ENCODE measurements around the gene COPB2.

Gene COPB2

DNA sequence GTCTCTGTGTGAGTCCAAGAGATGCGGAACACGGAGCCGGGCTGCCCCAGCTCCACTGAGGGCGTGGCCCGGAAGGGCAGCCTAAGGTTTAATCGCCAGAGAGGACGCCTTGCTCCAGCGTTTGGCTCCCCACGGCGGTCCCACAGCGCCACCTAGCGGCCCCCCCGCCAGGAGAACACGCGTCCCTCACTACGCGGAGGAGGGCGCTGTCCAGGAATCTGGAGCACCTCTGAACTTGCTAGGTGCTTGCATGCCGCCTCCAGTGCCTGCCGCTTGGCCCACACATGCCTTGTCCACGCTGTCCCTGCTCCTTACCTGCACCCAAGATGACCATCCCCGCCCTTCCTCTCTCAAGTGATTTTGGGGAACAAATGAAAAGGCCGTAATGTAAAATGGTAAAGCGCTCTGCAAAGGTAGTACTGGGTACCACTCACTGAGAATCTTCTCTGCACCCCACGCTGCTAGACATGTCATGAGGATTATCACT is 60.0 kb downstream of the COPB2 start:
- H3K4me3 ChIP-seq (ENCODE audit: low read depth, low read length) = no peak overlapping the region

DNA sequence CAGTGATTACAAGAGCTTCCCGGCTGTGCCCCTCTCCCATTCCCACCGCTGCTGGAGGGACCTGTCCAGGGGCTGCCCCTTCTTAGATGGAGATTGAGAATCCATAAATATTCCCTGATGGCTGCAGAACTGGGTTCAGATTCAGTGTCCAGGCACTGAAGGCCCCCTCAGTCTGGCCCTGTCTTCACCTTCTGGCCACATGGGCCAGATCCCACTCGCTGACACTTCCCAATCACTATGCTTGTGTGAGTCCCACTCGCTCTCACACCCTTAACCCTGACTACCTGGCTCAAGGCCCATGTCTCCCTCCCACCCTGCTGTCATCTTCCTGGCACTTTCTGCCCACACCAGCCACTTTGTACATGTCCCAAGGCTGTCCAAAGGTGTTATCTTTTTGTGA is 61.1 kb downstream of the COPB2 start:
- no peak overlapping the region for H3K4me3 ChIP-seq (ENCODE audit: low read depth, low read length)

DNA sequence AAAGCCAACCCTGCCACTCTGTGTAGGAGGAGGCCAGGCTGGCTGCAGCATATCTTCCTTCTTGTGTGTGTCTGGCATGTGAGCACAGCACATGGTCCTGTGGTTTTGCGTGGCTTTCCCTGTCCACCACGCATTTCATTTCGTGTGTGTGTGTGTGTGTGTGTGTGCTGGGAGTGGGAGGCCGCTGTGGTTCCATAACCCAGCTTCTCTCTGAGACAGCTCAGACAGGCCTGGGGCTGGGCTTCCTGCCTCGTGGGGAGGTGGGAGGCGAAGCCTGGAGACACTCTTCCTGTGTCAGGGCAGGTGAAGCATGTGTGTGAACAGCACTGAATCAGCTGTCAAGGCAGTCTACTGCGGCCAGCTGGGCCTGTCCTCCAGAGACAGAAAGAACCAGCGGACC is 61.6 kb downstream of the COPB2 start:
- no peak overlapping the region for H3K4me3 ChIP-seq (ENCODE audit: low read depth, low read length)

DNA sequence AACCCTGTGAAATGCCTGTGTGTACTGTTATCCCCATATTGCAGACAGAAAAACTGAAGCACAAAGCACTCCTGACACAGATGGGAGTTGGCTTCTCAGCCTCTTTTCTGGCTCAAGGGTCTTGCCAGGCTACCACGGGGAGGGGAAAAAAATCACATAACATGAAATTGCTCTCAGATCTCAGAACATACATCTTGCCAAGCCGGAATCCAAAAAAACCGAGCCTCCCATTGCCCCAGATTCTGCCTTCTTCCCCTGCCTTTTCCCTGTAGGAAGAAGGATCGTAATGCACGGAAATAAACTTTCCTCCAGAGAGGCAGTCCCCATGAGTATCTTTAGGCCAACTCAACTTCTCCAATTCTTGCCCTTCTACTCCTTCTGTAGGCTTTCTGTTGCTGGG is 62.2 kb downstream of the COPB2 start:
- no peak overlapping the region for H3K4me3 ChIP-seq (ENCODE audit: low read depth, low read length)

DNA sequence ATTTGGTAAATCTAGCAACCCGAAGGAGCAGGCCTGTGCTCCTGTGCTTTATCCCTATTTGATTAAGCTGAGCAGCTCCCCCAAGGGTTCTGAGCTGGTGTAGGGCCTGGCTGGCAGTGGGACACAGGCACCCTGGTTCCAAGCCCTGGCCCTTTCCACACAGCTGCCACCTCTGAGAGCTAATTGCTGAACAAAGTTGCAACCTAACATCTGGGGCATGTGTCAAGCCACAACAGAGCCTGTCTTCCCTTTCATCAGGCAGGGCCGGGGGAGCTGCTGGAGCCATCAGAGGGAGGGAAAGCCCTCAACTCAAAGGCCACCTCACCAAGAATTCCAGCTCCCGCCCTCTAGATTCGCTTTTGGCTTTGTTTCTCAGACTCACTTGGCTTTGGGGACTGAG is 62.7 kb downstream of the COPB2 start:
- H3K4me3 ChIP-seq (ENCODE audit: low read depth, low read length) = no peak overlapping the region

DNA sequence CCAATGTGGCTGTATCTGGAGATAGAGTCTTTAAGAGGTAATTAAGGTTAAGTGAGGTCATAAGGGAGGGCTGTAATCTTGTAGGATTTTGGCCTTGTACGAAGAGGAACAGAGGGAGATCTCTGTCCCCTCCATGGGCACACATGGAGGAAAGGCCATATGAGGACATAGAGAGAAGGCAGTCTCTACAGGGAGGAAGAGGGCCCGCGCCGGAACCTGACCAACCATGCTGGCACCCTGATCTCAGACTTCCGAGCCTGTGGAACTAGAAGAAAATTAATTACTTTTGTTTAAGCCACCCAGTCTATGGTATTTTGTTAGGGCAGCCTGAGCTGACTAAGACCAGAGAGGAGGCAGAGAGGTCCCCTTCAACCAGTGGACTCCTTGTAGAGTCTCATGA is 63.3 kb downstream of the COPB2 start:
- H3K4me3 ChIP-seq (ENCODE audit: low read depth, low read length) = no peak overlapping the region

DNA sequence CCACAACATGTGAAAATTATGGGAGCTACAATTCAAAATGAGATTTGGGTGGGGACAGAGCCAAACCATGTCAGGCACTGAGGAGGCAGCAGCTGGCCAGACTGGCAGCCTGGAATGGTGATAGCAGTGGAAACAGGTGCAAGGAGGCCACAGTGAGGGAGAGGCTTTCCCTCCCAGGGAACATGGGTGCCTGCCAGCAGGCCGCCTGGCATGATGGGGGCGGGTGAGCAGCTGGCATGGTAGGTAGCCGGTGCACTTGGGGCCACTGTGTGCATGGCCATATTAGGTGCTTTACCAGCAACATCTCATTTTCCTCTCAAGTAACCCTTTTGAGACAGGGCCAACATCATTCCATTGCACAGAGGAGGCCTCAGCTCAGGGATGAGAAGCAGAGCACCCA is 63.9 kb downstream of the COPB2 start:
- no peak overlapping the region for H3K4me3 ChIP-seq (ENCODE audit: low read depth, low read length)

DNA sequence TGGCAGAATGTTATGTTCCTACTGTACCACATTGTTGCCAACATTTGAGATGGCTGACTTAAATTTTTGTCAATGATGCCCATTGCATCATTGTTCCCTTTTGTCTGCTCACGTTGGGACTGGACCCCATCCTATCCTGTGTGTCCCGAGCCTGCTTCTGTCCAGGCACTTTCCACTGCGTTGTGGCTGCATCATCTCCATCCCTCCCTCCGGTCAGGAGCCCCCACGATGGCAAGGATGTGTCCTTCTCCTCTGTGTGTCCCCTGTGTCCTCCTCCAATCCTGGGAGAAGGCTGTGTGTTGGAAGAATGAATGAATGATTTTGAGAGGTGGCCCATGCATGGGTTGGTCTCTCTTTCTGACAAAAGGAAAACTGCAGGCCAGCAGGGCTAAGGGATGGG is 65.0 kb downstream of the COPB2 start:
- H3K4me3 ChIP-seq (ENCODE audit: low read depth, low read length) = no peak overlapping the region

DNA sequence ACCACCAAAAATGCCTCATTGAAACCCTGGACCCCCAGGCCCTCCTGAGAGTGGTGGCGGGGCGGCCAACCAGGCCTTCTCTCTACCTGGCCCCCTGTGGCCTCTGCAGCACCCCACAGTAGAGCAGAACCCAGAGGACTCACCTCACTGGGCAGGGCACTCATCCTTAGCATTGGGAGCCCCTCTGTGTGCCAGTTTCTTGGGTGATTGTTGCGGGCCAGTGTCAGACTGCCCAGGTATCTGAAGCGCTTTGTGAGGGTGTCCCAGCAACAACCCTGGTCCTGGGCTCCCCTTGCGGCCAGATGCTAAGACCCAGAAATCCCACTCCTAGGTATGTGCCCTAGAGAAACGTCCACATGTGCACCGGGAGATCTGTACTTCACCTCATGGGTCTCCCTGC is 66.3 kb downstream of the COPB2 start:
- no peak overlapping the region for H3K4me3 ChIP-seq (ENCODE audit: low read depth, low read length)

DNA sequence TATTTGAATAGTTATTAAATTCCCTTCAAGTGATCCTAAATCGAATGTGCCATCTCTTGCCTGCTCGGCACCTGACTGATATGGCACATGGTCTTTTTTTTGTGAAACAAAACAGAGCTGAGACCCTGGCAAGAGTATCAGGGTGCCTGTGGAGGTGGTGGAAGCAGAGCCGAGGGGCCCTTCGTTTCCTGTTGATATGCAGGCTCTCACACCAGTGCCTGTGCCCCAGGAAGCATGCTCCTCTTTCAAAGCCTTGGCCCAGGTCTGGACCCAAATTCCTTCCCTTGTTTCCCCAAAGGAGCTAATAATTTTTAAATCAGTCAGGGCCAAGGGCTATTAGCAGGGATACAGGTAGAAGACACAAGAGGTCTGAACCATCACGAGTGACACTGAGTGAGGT is 67.1 kb downstream of the COPB2 start:
- no peak overlapping the region for H3K4me3 ChIP-seq (ENCODE audit: low read depth, low read length)

DNA sequence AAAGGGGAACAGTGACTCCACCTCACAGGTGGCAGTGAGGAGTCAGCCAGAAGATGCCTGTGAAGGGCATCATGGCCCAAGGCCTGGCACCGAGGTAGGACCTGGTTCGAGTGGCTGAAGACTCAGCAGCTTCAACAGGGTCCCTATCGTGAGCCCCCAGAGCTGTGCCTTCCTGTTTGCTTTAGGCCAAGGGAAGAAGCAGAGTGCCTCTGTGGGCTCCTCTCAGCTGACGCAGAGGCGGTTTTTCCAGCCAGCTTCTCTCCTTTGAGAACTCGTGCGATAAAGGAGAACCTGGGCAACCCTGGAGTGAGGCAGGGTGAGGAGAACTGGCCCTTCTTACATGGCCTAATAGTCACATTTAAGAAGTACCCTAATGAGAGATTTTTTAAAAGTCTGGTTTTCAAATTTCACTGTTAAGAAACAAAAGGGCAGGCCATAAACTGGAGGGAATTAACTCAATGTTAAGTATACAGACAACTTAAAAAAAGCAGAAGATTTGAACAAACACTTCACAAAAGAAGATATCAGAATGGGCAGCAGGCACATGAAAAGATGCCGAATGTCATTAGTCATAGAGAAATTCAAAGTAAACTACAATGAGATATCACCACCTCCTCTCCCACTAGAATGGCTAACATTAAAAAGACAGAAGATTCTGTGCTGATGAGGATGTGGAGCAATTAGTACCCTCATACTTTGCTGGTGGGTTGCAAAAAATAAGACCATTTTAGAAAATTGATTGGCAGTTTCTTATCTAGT is 68.7 kb downstream of the COPB2 start:
- no peak overlapping the region for H3K4me3 ChIP-seq (ENCODE audit: low read depth, low read length)

DNA sequence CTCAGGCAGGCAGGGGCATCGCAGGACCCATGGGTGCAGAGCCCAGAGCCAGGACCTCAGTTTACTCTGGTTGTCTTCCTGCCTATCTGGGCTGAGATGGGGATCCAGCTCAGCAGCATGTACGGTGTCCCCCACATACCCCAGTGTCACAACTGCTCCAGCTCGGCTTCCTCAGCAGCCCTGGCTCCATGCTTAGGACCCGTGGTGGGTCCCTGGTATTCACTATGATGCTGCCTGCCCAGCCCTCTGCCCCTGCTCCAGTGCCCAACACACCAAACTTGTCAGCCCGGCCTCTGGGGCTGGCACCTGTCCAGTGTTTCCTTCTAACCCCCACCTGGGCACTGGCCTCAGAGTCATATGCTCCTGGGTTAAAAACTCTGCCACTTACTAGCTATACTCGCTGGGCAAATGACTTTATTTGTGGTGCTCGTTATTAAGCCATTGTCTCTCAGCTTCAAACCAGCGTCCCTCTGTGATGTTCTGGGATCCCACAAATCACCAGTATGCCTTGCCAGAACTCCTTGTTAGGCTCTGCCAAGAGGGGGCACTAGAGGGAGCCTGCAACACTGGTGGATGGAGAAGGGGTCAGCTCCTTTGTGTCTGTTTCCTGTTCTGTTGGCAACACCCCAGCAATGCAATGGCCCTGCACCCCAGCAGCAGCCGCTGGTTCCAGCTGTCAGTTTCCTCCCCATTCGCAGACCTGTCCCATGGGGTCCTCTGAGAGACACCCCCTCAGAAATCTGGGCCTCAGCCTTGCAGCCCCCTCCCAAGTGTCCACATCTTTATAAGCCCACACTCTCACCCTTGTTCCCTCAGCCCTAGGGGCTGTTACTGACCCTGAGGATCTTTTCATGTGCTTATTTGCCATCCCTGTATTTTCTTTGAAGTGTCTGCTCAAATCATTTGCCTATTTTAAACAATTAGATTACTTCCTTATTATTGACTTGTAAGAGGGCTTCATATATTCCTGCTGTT is 69.7 kb downstream of the COPB2 start:
- no peak overlapping the region for H3K4me3 ChIP-seq (ENCODE audit: low read depth, low read length)

DNA sequence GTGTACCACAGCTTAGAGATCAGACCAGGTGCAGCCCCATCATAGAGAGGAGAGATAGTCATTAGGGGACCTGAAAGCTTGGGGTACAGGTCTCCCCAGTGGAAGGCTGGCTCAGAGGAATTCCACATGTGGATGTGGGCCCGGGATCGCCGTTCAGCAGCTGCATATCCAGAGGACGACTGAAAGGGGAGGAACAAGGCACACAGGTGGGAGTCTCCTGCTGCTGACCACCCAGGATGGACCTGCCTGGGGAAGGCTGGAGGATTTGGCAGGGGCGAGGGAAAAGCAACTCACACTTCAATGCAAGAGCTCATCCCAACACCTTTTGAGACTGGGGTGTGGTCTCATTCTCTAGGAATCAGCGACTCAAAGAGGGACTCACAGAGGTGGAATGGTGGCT is 70.6 kb downstream of the COPB2 start:
- H3K4me3 ChIP-seq (ENCODE audit: low read depth, low read length) = no peak overlapping the region

DNA sequence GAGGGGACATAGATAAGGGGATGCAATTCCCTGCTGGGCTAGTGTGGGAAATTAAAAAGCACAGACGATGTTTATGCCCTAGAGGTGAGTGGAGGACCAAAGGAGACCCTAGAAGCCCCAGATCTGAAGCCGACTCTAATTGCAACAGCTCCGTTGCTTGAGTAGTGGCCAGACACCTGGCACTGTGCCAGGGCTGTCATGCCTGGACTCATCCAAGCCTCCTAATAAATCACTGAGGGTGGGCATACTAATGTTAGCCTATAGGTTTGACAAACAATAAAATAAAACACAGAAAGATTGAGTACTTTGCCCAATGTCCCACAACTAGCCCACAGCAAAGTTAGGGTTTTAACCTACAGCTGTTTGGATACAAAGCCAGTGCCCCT is 71.0 kb downstream of the COPB2 start:
- no peak overlapping the region for H3K4me3 ChIP-seq (ENCODE audit: low read depth, low read length)

DNA sequence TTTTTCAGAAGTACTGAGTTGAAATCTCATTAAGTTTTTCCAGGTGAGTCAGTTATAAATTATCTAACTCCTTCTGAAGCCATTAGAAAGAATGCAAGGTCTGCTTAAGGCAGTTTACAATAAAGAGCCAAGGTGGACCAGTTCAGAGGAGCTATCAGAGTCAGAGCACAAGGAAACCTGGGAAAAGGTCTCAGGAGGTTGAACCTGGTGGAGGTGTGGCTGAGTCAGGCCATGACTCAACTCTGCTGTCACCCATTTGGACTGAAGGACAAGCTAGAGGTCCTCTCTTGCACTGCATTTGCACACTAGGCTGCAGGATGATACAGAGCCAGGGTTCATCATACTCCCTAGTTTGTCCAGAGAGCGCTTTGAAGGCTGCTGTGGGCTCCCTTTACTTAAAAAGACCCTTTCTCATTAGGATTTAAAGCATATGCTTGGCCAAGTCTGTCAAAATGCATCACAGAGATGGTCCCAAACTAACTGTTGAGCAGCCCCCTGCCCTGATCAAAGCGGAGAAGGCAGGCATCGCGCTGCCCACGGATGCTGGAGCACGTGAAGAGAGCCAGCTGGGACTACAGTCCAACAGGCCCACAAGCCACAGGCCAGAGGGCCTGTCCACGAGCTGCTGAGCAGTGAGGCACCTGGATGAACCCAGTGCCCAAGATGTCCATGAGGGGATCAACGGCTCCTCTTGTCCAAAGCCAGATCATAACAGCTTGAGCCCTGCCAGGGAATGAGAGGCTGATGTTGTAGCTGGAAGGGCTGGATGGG is 71.6 kb downstream of the COPB2 start:
- no peak overlapping the region for H3K4me3 ChIP-seq (ENCODE audit: low read depth, low read length)

DNA sequence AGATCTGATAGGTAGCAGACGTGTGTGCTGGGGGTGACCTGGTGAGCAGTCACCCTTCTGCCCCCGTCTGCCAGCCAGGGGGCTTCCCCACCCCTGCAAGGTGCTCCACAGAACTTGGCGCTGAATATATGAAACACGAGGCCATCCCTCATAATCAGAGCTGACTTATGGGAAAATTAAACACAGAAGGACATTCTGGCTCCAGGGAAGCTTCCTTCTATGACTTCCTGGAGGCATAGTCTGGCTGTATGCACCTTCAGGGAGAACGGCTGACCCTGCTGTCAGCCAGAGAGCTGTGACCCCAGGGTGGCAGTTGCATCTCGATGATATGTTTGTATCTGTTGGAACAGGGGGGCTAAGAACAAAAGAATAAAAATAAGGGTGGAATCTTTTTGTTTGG is 72.2 kb downstream of the COPB2 start:
- H3K4me3 ChIP-seq (ENCODE audit: low read depth, low read length) = no peak overlapping the region

DNA sequence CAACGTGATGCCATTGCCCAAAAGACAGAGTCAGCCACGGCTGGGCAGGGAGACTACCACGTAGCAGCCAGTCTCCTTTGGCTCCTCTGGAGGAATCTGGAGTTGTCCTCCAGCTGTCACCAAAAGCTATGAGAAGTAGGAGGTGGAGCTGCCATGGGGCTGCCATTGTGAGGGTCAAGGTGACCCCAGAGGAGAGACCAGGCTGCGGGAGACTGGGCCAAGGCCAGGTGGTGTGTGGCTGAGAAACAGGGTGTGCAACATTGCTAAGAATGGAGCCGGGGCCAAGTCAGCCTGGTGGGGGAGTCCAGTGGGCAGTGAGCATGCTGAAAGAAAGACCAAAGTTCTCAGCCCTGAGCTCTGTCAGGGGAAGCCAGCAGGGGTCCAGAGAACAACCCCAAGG is 75.5 kb downstream of the COPB2 start:
- H3K4me3 ChIP-seq (ENCODE audit: low read depth, low read length) = no peak overlapping the region

DNA sequence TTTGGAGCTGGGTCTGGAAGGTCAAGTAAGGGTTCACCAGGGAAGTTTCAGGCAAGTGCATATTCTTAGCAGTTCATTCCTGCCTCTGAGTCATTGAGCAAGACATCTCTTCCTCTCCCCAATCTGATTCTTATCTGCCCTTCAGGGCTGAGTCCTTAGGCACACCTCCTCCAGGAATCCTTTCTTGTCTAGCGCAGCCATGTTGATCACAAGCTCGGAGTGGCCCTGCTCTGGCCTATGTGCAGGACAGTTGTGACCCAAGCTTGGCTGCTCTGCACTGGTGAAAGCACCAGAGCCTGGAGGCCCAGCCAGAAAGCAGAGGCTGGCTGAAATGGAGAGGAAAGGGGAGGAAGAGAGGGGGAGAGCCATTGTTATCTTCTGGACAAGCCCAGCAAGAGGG is 76.5 kb downstream of the COPB2 start:
- no peak overlapping the region for H3K4me3 ChIP-seq (ENCODE audit: low read depth, low read length)

DNA sequence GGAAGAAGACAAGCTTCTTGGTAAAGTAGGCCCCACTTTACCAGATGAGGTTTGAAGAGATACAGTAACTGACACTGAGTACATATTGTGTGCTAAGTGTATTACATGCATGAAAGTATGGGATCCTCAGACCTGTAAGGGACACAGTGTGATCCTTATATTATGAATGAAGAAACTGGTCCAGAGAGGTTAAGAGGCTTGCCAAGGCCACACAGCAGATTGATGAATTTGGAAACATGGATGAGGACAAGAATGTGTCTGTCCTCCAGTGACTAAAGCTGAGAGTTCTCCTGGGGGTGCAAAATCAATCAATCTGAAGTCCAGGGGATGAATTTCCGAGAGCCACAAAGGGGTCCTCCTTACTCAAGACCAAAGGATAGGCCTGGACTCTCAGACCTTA is 77.0 kb downstream of the COPB2 start:
- no peak overlapping the region for H3K4me3 ChIP-seq (ENCODE audit: low read depth, low read length)

DNA sequence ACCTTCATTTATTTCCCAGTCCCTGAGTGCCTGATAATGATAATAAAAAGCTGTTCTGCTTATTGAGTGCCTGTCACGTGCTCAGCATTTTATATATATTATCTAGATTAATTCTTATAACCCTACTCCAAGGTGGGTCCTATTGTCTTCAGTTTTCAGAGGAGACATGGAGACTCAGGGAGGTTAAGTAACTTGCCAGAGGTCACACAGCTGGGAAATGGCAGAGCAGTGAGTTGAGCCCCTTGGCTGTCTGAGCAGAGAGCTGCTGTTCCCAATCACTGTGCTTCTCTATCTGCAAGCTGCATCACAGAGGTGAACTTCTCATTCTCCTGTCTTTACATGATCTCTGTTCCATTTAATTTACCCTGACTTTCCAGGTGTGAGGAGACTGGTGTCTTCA is 77.9 kb downstream of the COPB2 start:
- no peak overlapping the region for H3K4me3 ChIP-seq (ENCODE audit: low read depth, low read length)

DNA sequence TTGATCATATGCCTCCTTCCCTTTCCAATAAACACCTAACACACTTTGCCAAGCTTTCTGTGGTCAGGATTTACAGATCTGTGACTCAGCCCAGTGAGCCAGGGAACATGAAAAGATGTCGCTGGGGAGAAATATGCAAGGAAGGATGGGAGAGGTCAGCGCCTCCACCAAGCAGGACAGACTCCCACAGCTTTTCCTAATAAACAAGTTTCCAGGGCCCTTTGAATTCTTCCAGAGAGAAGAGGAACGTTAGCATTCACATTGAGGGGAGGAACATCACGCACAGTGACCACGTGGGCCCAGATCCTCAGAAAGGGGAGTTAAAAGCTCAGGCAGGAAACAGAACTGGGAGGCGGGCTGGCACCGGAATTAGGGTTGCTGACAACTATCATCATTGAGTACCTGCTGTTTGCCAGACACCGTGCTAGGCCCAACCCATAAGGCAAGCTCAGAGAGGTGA is 78.9 kb downstream of the COPB2 start:
- H3K4me3 ChIP-seq (ENCODE audit: low read depth, low read length) = no peak overlapping the region
